ENCODE measurements around the gene TTLL11. TPM values are rescaled to one million over a fixed set of nuclear protein-coding genes. Genes with fewer than 3 reads are reported as not detected.

Gene TTLL11
- total RNA-seq, 2 donors from 2014 or later = 5.9 to 6.6 TPM

DNA sequence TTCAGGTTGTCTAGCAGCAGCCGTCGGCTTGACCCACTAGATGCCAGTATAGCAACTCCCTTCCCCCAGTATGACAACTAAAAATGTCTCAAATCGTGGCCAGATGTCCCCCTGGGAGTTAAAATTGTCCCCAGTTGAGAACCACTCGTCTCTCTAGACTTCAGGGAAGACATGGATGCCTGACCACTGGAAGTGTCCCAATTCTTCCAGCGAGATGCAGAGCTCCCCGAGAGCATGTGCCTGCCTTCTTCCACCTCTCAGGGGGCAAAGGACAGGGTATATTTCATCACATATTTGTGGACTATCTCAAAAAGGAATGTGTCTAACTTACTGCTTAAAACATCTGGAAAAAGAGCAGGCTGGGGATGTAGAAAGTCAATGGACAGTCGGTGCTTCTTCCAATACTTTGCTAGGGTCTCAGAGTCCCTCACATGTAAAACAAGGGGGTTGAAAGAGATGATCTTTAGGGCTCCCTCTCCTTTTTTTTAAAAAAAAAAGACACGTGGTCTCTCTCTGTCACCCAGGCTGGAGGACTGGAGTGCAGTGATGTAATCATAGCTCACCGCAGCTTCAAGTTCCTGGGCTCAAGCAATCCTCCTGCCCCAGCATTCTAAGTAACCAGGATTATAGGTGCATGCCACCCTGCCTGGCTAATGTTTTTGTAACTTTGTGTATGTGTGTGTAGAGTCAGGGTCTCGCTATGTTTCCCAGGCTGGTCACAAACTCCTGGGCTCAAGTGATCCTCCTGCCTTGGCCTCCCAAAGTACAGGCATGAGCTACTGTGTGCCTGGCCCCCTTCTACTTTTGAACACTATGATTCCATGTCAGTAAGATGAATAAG lies 251.1 kb downstream of the TTLL11 start:
- no peak for DNase-seq
- ATAC-seq = no peak
- intact Hi-C loops (cut with DNase I, micrococcal nuclease) = no loop called here

DNA sequence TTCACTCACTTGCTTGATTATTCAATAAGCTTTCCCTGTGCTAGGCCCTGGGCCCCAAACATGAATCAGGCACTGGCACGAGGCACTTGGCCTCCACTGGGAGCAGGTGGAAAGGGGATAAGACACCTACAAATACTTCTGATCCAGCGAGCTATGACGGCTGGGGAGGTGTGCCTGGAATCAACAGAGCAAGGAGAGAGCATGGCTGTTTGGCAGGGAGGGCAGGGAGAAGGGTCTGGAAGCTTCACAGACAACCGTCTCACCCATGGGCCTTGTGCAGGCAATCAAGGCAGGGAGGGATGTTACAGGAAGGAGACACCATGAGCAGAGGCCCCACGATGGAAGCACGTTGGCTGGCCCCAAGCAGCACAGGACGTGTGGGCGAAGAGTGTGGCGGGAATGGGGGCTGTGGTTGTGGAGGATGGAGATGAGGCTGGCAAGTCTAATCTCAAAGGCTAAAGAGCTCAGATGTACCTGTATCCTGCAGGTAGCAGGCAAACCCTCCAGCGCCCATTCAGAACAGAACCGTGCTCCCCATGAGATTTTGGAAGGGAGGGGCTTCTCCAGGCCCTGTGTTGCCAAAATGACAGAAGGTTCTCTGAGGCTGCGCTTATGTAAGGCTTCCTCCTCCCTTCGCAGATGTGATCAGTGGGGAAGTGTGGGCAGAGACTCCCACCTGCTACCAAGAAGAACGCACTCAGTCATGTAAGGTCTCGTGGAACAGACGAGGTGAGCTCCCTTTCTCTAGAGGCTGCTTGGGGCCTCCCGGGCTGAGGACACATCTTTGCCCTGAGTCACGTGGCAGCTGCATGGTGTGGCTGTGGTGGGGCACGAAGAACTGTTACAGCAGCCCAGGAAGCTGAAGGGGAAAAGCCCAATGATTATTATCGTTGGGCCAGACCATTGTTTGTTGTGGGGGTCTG lies 252.0 kb downstream of the TTLL11 start:
- DNase-seq (no peak), ATAC-seq (no peak)
- intact Hi-C loops (cut with DNase I, micrococcal nuclease) = no loop called here

DNA sequence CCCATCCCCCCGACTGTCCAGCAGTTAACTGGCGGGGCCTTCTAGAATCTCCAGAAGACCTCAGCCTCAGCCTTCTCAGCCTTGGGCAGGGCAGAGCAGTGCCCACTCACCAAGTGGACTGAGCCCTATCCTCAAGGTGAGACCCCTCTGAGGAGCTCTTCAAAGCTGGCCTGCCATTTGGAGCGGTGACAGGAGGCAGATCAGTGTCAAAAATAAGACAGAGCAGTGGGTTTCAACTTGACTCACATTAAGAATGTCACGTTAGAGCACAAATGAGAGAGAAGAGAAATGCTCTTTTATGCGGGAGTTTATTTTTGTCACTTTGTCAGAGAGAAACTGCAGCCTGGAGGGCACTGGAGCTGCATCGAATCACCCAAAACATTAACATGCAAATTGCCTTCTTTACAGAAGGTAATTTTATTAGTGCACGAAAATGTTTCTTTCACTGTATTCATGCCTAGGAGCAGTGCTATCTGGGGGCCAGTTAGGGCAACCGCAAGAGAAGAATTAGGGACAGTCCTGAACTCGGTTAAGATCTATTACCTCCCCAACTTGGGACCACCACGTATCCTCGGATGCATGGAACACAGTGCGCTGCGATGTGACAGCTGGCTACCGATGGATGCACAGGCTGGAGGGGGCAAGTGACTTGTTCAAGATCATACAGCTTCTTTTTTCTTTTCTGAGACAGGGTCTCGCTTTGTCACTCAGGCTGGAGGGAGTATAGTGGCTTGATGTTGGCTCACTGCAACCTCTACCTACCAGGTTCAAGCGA lies 253.2 kb downstream of the TTLL11 start:
- ATAC-seq = no peak
- DNase-seq = no peak
- intact Hi-C loops (cut with DNase I, micrococcal nuclease) = no loop called here

DNA sequence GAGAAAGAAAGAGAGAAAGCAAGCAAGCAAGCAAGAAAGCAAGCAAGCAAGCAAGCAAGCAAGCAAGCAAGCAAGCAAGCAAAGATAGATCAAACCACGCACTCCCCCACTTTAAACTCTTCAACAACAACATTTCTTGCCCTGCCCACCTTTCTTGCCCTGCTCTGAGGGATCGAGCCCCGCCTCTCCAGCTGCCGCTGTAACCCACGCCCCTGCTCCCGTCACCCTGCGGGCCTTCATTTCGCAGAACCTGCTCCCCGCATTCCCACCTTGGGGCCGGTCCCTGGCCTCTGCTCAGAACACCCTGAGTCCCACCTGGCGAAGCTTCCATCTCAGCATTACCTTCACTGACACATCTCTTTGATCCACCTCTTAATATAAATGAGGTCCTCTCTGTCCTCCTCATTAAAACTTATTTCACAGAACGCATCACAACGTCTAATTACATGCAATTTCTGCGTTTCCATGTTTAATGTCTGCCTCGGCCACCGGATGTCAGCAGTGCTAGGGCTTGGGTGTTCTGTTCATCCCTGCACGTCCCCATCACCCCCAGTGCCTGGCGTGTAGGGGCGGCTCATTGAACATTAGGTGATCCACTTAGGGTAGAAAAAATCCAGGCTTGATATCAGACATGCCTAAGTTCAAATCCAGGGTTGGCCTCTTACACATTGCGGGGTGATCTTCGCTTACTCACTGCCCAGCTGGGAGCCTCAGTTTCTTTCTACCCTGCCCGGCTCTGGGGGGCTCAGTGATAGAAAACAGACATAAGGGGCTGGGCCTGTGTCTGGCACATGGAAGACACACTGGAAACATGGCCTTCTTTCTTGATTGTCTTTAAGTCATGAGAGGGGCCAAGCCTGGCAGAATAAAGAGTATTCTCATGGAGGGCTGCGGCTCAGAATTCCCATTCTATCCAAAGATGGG lies 254.1 kb downstream of the TTLL11 start:
- DNase-seq (no peak), ATAC-seq (no peak)
- intact Hi-C loops (cut with DNase I, micrococcal nuclease) = no loop called here

DNA sequence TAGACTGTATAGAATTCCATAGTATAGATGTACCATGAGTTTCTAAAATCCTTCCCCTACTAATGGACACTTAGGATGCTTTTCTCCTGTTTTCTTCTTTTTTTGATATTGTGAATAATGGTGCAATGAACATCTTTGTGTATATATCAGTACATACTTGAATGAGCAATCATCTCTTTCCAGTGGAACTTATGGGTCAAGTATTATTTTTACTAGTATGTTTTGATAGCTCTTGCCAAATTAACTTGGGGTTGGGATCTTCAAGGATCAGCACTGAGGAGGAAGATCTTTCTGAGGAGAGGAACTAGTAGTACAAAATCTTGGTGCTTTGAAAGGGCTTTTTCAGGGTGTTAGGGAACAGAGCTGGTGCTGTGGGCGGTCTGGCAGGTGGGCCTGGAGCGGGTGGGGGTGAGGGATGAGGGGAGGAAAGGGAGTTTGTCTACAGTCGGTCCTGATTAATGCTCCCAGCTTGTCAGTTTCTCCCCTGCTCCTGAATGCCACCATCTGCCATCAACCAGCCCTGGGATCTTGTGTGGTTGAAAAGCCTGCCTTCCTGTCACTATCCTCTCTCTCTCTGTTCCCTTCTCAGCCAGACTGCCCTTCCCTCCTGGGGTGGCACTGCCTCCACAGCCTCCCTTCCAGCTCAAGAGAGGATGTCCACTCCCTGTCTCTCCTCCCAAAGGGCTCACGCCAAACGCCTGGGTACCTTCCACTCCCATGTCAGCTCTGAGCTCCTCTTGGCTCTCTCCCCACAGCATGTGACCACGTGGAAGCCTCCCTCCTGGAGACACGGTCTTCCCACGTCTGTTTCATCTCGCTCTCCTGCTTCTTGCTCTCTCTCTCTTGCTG lies 255.8 kb downstream of the TTLL11 start:
- ATAC-seq (no peak), DNase-seq (peak in 1 of 2 donors; percentile 48)
- intact Hi-C loops (cut with DNase I, micrococcal nuclease) = no loop called here

DNA sequence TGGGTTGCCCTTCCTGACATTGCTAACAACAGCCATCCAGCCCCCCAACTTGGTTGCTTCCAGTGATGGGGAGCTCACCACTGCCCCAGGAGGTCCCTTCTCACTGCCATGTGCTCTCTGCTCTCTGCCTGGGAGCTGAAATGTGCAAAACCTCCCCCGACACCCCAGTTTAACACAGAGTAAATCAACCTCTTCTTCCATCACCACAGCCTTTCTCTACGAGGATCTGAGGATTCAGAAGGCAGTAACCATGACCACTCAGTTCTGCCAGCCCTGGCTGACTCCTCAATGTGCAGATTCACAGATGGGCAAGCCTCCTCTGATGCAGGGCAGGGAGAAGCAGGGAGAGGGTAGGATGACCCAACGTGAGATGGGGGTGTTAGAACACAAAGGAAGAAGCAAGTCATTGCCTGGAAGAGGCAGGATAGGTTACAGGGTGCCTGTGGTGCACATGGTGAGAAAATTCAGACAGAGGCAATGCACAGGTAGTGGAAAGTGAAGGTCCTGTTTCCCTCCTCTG lies 256.7 kb downstream of the TTLL11 start:
- DNase-seq (no peak), ATAC-seq (no peak)
- intact Hi-C loops (cut with DNase I, micrococcal nuclease) = no loop called here

DNA sequence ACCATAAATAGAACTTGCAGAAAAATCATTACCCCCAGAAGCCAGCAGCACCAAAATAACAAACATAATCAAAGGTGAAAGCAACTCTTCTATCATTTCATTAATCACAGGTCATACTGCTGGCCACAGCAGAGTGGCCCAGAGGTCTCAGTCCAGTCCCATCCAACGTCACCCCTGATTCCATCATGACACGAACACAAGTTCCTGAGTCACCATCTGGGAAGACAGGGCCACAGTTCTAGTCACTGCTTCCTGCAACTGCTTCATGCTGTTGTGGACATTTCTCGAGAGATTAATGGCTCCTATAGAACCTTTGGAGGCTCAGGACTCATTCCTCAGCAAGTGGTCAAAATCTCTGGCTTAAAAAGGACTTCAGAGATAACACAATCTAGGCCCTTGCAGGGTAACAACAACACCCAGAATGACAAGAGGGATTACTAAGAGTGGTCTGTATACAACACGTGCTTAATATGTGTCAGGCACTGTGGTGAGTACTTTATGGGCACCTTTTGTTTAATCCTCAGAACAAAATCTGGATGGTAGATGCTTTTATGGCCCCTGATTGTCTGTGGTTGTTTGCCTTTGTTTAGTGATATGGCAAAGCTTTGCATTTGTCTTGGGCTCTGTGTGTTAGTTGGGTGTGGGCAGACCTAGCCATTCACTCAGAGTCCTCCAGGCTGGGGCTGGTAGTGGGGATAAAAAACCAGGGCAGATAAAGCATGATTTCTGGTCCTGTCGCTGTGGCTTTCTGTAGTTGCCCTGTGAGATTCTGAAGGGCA lies 257.3 kb downstream of the TTLL11 start:
- ATAC-seq (peak; percentile 67), DNase-seq (no peak)
- intact Hi-C loops (cut with DNase I, micrococcal nuclease) = no loop called here

DNA sequence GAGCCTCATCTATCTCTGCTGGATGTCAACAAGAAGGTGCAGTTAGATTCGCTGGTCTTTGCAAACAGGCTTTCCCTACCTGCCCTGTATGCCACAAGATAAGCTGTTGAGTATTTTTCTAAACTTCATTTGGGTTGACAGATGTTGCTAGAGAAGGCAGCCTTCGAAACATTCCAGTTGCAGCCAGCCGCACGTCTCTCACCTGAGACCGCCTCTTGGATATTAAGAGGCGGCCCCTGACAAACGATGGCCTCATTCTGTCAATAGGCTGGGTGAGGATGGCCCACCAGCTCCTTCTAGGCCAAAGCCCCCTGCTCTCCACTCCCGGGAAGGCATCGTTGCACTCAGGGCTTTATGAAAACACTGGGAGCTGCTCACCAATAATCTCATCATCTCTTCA lies 260.0 kb downstream of the TTLL11 start:
- ATAC-seq = no peak
- no peak for DNase-seq
- intact Hi-C loops (cut with DNase I, micrococcal nuclease) = no loop called here

DNA sequence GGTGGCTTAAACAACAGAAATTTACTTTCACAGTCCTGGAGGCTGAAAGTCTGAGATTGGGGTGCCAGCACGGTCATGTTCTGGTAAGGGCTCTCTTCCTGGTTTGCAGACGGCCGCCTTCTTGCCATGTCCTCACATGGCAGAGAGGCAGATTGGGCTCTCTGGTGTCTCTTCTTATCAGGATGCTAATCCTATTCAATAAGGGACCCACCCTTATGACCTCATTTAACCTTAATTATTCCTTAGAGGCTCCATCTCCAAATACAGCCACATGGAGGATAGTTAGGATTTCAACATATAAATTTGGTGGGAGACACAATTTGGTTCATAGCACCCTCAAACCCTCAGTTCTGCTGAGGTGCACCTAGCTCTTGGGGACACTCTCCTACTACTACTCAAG lies 261.2 kb downstream of the TTLL11 start:
- DNase-seq (no peak), ATAC-seq (no peak)
- intact Hi-C loops (cut with DNase I, micrococcal nuclease) = no loop called here

DNA sequence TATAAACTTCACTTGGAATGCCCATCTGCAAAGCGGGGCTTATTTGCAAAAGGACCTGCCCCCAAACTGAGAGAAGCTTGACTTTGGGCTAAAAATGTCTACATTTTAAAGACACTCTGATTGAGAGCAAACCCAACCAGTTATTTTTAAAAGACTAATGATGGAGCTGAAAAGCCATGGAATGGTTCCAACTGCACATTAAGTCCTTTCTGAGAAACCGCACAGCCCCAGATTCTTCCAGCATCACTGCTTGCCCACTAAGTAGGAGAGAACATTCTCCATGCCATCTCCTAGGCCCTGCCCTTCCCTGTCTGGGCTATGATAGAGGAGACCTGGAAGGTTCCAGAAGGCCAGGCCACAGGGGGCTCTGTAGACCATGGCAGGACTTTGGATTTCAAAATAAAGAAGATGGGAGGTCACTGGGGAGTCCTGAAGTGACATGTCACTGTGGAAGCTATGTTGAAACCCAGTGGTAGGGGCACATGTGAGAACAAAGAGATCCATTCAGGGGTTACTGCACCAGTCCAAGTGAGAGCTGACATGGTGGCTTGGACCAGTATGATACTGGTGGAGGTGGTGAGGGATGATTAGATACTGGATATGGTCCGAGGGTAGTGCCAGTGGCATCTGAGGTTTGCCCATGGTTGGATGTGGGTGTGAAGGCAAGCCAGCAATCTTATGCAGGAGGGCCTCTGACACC lies 262.5 kb downstream of the TTLL11 start:
- intact Hi-C loops (cut with DNase I, micrococcal nuclease) = no loop called here
- DNase-seq (no peak), ATAC-seq (no peak)

DNA sequence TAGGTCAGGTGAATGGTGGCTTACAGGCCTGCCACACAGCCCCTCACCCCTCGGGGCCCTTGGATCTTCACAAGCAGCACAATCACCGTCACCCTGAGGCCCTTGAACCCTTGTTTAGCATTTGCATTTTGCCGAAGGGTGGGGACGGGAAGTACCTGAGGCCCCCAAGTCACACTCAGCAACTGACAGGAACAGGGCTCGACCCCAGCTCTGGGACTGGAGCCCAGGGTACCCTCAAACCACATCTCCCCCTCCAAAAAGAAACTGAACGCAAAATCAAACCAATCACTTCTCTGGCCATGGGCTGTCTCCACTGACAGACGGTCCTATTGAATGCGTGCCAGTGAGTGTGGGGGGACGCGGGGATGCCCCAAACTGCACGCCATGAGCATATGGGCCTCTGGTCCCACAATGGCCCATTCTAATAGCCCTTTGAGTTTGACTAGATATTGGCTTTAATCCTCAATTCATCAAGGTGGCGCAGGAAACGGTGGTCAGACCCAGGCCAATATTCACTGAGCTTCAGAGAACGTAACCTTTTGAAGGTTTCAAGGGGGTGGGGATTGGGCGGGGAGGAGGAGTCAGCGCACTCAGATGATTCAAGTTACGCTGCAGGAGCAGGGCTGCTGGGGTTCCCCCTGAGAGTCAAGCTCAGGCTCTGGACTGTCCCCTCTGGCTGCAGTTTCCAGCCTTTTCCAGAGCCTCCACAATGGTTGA lies 265.7 kb downstream of the TTLL11 start:
- DNase-seq (no peak), ATAC-seq (no peak)
- intact Hi-C loops (cut with DNase I, micrococcal nuclease) = no loop called here

DNA sequence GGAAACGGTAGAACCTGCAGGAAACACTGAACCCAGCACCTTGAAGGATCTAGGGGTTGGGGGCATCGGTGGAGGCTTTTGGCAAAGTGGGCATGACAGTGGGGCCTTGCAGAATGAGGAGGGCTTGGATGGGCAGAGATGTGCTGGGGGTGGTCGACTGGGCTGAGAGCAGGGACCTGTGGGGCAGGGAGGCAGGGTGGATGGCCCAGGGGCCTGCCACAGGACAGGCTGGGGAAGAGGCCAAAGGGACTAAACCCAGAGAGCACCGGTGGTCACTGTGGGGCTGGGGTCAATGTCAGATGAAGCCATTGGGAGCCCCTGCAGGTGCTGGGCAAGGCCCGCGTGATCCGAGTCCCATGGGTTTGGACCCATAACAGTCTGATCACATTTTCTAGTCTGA lies 266.4 kb downstream of the TTLL11 start:
- ATAC-seq (no peak), DNase-seq (no peak)
- intact Hi-C loops (cut with DNase I, micrococcal nuclease) = no loop called here

DNA sequence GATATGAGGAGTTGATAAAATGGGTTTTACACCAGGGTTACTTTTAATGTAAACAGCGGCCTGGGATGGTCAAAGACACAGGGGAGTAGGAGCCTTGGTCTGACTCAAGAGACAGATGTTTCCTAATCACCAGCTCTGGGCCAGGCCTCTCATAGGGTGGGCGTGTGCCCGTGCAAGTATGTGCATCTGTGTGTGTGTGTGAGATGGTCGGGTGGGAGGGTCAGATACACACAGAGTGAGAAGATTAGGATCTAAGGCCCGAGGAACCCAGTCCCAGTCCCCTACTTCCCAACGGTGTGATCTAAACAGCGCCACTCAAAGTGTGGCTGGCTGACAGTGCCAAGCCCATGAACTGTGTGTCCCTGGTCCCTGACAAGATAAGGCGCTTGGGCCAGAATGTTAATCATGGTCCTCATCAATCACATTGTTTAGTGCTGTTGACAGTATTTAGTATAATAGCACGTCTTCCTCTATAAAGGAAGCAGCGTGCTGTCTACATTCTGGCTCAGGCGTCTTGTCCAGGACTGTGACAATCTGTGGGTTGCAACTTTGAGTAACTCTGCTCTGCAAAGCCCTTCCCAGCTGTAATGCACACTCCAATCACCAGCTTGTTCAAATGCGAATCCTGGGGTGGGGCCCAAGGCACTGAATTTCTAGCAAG lies 267.9 kb downstream of the TTLL11 start:
- ATAC-seq (peak; percentile 48), DNase-seq (peak in 1 of 2 donors; percentile 12)
- intact Hi-C loops (cut with DNase I, micrococcal nuclease) = no loop called here

DNA sequence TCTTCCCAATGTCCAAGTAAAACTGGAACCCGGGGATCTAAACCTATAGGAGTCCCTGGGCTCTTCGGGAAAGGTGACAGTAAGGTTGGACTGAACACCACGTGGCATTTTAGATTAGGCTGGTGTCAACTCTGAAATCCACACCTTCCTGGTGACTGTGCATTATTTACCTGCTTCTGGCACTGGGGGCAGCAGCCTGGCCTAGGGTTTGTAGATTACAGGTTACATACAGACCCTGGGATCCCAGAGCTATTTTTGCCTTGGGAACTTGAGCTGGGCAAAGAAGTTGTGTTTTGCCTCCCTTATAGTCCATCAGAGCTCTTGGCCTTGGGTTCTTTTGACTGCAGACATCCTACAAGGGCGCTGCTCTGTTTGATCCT lies 268.5 kb downstream of the TTLL11 start:
- DNase-seq (no peak), ATAC-seq (no peak)
- intact Hi-C loops (cut with DNase I, micrococcal nuclease) = no loop called here

All from left colon (tissue), 2 donors.